A549 treated with ZK216348 at 1 μM for 4 hours (cell line): ENCODE data around the gene KIAA0930. TPM values are rescaled to one million over a fixed set of nuclear protein-coding genes. Genes with fewer than 3 reads are reported as not detected.

Experiments used
- total RNA-seq: library from RNA; stranded (reverse); fragments of 200-300 nt; extraction: Qiagen RNA extraction; gene quantifications from 5 replicates; pipeline ENCODE4 v1.2.3, GENCODE V29; 2022; ENCODE audit warnings: low read depth

The KIAA0930 gene
- total RNA-seq = 59.1 to 89.0 TPM (median 86.6 TPM) in 5 replicates

DNA sequence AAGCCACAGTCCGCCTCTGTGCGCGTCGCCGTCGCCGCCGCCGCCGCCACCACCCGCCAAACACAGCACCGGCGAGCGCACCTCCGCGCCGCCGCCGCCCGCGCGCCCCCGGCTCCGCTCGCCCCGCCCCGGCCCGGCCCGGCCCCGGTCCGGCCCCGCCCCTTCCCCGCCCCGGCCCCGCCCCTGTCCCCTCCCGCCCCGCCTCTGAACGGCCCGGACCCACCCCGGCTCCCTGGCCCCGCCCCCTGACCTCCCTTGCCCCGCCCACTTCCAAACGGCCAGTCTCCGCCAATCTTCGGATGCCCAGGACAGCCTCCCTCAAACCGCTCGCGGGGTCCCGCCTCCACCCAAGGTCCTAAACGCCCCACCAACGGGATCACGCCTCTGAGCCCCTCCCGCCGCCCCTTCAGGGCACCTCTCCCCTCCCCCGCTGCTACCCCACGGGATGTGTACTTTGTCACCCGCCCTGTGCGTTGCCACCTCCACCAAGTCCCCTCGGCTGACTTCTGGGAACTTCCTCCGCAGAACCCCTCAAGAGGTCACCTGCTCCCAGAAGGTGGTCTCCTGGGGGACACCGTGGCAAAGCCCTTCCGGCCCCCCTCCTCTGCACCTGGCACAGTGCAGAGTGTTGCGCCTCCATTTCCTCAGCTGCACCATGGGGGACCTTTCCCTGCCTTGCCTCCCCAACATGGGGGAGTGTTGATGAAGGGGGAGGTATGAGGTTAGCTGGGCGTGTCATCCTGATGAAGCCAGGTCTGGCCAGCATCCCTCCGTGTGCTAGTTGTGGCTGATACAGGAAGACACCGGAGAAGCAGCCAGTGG is at the start of gene KIAA0930:
TSS of gene KIAA0930 (minus strand) at position 85 of the 822 bp plus-strand sequence. CDS start 191 bp downstream, outside the sequence.

DNA sequence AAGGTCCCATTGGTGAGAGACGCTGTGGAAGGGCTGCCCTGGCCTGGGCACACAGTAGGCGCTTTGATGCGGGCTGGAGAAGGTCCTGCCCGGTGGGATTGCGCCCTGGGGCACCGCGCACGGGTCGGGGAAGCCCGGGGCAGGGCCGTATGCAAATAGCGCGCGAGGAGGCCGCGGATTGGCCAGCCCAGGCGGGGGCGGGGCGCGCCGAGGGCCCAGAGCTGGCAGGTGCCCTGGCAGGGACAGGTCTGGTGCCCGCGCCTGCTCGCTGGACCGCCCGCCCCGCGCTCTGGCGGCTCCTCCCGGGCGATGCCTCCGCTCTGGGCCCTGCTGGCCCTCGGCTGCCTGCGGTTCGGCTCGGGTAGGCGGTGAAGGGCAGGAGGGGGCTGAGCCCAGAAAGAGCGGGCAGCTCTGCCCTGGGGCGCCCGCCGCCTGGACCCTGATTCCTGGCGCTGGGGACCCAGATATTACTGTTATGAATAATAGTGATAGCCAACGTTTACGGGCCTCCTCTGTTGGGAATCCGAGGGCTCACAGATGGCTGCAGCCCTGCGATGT is 44.1 kb upstream of the KIAA0930 start, which contains the start of gene UPK3A:
TSS of gene UPK3A (plus strand) at position 245 of the 558 bp plus-strand sequence. CDS start at position 310, 65 bp downstream.

DNA sequence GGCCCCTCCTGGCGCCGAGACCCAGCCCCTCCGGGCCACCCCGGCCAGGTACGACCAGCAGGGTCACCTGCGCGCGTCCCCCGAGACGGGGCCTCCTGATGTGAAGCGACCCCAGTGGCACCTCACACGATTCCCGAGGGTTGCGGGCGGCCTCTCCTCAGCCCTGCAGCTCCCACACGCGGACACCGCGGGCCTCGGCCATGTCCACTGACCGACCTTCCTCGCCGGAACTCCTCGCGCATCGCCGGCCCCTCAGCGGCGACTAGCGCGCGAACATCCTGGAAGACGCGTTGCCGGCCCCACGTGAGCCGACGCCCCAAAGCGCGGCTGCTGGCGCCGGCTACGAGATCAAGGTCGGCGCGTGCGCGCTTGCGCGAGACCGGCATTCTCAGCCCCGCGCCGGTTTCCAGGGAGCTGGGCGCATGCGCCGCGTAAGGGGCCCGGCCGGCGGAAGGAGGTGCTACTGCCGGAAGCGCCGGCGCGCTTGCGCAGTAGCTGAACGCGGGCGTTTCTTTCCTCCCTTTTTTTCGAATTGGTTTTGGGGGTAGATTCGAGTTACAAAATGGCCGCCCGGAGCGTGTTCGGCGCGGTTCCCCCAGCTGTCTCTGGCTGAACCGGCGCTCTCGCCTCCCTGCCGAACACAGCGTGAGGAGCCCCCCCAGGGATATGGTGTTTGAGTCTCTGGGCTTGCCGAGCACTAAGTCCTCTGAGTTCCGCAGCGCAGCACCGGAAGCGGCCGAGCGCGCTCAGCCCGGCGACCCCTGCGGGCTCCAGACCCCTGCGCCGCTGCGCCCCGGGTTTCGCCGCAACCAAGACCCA is 77.0 kb downstream of the KIAA0930 start, which contains the start of gene NUP50:
TSS of gene NUP50 (plus strand) at position 475 of the 819 bp plus-strand sequence. CDS start 4,253 bp downstream, outside the sequence.

Other genes with a start within 250 kb of the KIAA0930 start
- gene PHF21B, start 230.9 kb downstream of the KIAA0930 start, total RNA-seq = 0.81 to 1.2 TPM (median 1.0 TPM) in 5 replicates
- gene NUP50, start 77.0 kb downstream of the KIAA0930 start, total RNA-seq = 24.3 to 34.5 TPM (median 32.1 TPM) in 5 replicates
- gene UPK3A, start 44.1 kb upstream of the KIAA0930 start, total RNA-seq = not detected in 5 replicates
- 10.8 to 13.8 TPM (median 12.7 TPM) in 5 replicates for gene FAM118A, start 69.0 kb upstream of the KIAA0930 start, total RNA-seq
- gene SMC1B, start 172.7 kb upstream of the KIAA0930 start, total RNA-seq = not detected in 5 replicates
- gene RIBC2, start 172.8 kb upstream of the KIAA0930 start, total RNA-seq = 1.7 to 2.8 TPM (median 2.6 TPM) in 5 replicates